ENCODE data around the gene CAMTA1.

DNA sequence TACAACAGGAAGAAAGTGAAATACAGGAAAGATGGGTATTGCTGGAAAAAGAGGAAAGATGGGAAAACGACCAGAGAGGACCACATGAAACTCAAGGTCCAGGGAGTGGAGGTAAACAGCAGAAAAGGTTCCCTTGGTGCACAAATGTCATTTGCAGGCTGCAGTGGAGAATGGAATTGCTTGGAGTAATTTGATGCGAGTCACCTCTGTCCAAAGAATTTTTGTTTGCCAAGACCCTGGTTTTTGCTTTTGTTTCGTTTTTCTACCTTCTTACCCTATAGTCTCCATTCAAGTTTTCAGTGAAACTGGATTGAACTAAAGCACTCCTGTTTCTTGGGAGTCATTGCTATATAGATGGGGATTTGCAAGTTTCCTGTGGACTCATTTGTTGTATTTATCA lies 464.3 kb downstream of the CAMTA1 start:
- TF ChIP-seq, protein P1, sequence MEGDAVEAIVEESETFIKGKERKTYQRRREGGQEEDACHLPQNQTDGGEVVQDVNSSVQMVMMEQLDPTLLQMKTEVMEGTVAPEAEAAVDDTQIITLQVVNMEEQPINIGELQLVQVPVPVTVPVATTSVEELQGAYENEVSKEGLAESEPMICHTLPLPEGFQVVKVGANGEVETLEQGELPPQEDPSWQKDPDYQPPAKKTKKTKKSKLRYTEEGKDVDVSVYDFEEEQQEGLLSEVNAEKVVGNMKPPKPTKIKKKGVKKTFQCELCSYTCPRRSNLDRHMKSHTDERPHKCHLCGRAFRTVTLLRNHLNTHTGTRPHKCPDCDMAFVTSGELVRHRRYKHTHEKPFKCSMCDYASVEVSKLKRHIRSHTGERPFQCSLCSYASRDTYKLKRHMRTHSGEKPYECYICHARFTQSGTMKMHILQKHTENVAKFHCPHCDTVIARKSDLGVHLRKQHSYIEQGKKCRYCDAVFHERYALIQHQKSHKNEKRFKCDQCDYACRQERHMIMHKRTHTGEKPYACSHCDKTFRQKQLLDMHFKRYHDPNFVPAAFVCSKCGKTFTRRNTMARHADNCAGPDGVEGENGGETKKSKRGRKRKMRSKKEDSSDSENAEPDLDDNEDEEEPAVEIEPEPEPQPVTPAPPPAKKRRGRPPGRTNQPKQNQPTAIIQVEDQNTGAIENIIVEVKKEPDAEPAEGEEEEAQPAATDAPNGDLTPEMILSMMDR (IDR thresholded peaks at IDR 0.05; ENCODE audit: insufficient read depth, low read depth, low read length), result no peak
- no peak for TF ChIP-seq EZH2 (IDR thresholded peaks at IDR 0.05; ENCODE audit: insufficient read depth, low read length)

Measured in astrocyte (in vitro differentiated cells and primary cell).